ENCODE measurements around the gene EVA1B.

- no peak for TF ChIP-seq TCF7L2 (IDR thresholded peaks at IDR 0.05; ENCODE audit: borderline replicate concordance, extremely low read depth, insufficient read depth, insufficient read length)
- TF ChIP-seq CTCF (IDR thresholded peaks at IDR 0.05 in 2 of 3, conservative IDR thresholded peaks at IDR 0.05 in 1 of 3; ENCODE audit: borderline replicate concordance in 1 of 3, insufficient read depth in 1 of 3, low read depth in 2 of 3, low read length in 2 of 3) = no peak
- TF ChIP-seq JUND (IDR thresholded peaks at IDR 0.05) = no peak
- TF ChIP-seq ZNF274 (IDR thresholded peaks at IDR 0.05; ENCODE audit: low read depth, low read length) = no peak
- no peak for TF ChIP-seq POLR2A (IDR thresholded peaks at IDR 0.05; ENCODE audit: borderline replicate concordance, extremely low read depth, insufficient read depth, insufficient read length)
- TF ChIP-seq POLR2AphosphoS5 (IDR thresholded peaks at IDR 0.05; ENCODE audit: low read depth, low read length) = no peak
Measured at GRCh38 chr1:36298640-36299039, 24.8 kb downstream of the EVA1B start.
